IMR-90 (cell line): ENCODE results near the gene PRICKLE2. TPM values are rescaled to one million over a fixed set of nuclear protein-coding genes. Genes with fewer than 3 reads are reported as not detected.
A peak's percentile ranks its signal among the peaks of the same experiment; 100 is the strongest.

ENCODE experiments used
- ATAC-seq: fragments of 200-7000 bp; cut with Tn5 transposase; 2 replicates; pipeline ENCODE4 v1.9.1; 2020; ENCODE audit warnings: low read depth, mild to moderate bottlenecking, moderate library complexity
- BruUV-seq: library from RNA; stranded (reverse); fragments of 400-500 nt; replicated peaks from 2 replicates; lab custom pipeline; 2021; lab: Mats Ljungman, UMichigan
- CTCF ChIA-PET: fragments of 300-600 bp; formaldehyde crosslinking; extraction: SDS; loops from one replicate; lab custom pipeline; 2021; ENCODE audit warnings: antibody characterized with exemption; lab: Yijun Ruan, JAX
- POLR2A ChIA-PET: fragments of 300-600 bp; sonication (Branson Sonifier 250); formaldehyde crosslinking; loops from one replicate; lab custom pipeline; 2022; ENCODE audit warnings: antibody characterized with exemption; ENCODE audit not compliant: unreplicated experiment; lab: Charles Lee
- DNase-seq: peaks from one replicate; pipeline ENCODE4 v3.0.0; 2013
- H2AFZ ChIP-seq: replicated peaks from 2 replicates; pipeline ENCODE3; 2013; ENCODE audit warnings: low read length, mild to moderate bottlenecking; ENCODE audit not compliant: poor library complexity
- H2AK5ac ChIP-seq: 2 replicates; pipeline ENCODE4 v1.6.1; 2013; ENCODE audit warnings: low read depth, low read length, inconsistent platforms
- H2AK9ac ChIP-seq: replicated peaks from 2 replicates; pipeline ENCODE3; 2013; ENCODE audit warnings: mild to moderate bottlenecking, low read depth, low read length, moderate library complexity; ENCODE audit not compliant: poor library complexity
- H2BK120ac ChIP-seq: 2 replicates; pipeline ENCODE4 v1.6.1; 2013; ENCODE audit warnings: low read depth, low read length, inconsistent platforms
- H2BK15ac ChIP-seq: 3 replicates; pipeline ENCODE4 v1.6.1; 2013; ENCODE audit warnings: low read depth, low read length, inconsistent platforms
- H2BK20ac ChIP-seq: 2 replicates; pipeline ENCODE4 v1.6.1; 2013; ENCODE audit warnings: low read depth, mild to moderate bottlenecking, inconsistent platforms, low read length, moderate library complexity
- H2BK5ac ChIP-seq: 2 replicates; pipeline ENCODE4 v1.6.1; 2013; ENCODE audit warnings: mild to moderate bottlenecking, low read depth, low read length, inconsistent platforms; ENCODE audit not compliant: poor library complexity, severe bottlenecking
- H3K14ac ChIP-seq: replicated peaks from 2 replicates; pipeline ENCODE4 v1.6.1; 2013; ENCODE audit warnings: low read depth, low read length, inconsistent platforms
- H3K18ac ChIP-seq: 2 replicates; pipeline ENCODE4 v1.6.1; 2013; ENCODE audit warnings: low read depth, low read length, control low read depth
- H3K23ac ChIP-seq: 2 replicates; pipeline ENCODE4 v1.6.1; 2013; ENCODE audit warnings: low read depth, low read length, inconsistent platforms
- H3K27ac ChIP-seq: 2 replicates; pipeline ENCODE4 v1.5.1; 2013; ENCODE audit warnings: mild to moderate bottlenecking, control low read depth, low read length; ENCODE audit not compliant: insufficient read depth
- H3K27me3 ChIP-seq: 2 replicates; pipeline ENCODE4 v1.6.1; 2013; ENCODE audit warnings: low read length; ENCODE audit not compliant: control insufficient read depth, insufficient read depth
- H3K36me3 ChIP-seq: 2 replicates; pipeline ENCODE4 v1.6.1; 2013; ENCODE audit warnings: low read length, mixed read lengths; ENCODE audit not compliant: control insufficient read depth, insufficient read depth
- H3K4ac ChIP-seq: 2 replicates; pipeline ENCODE4 v1.6.1; 2013; ENCODE audit warnings: low read depth, low read length, inconsistent platforms
- H3K4me1 ChIP-seq: 2 replicates; pipeline ENCODE4 v1.6.1; 2013; ENCODE audit warnings: low read length, mixed read lengths; ENCODE audit not compliant: control insufficient read depth, insufficient read depth
- H3K4me2 ChIP-seq: 2 replicates; pipeline ENCODE4 v1.6.1; 2013; ENCODE audit warnings: low read depth, mild to moderate bottlenecking, control low read depth, low read length, moderate library complexity
- H3K4me3 ChIP-seq: 2 replicates; pipeline ENCODE4 v1.5.1; 2013; ENCODE audit warnings: low read depth, mild to moderate bottlenecking, control low read depth, low read length, moderate library complexity; ENCODE audit not compliant: insufficient read depth
- H3K56ac ChIP-seq: 2 replicates; pipeline ENCODE4 v1.6.1; 2013; ENCODE audit warnings: low read length, inconsistent platforms; ENCODE audit not compliant: insufficient read depth; ENCODE audit errors: extremely low read depth
- H3K79me1 ChIP-seq, 2 experiments: 2 replicates each; pipeline ENCODE4 v1.6.1; 2013; ENCODE audit warnings: low read length in 2 of 2, inconsistent platforms in 1 of 2, low read depth in 1 of 2
- H3K9ac ChIP-seq: 2 replicates; pipeline ENCODE4 v1.6.1; 2013; ENCODE audit warnings: low read depth, low read length, control low read depth
- H3K9me1 ChIP-seq: 2 replicates; pipeline ENCODE4 v1.6.1; 2013; ENCODE audit warnings: low read length, inconsistent platforms; ENCODE audit not compliant: insufficient read depth
- H3K9me3 ChIP-seq: 2 replicates; pipeline ENCODE4 v1.6.1; 2013; ENCODE audit warnings: low read length; ENCODE audit not compliant: control insufficient read depth, insufficient read depth
- H4K20me1 ChIP-seq: 2 replicates; pipeline ENCODE4 v1.6.1; 2013; ENCODE audit warnings: low read length, inconsistent platforms; ENCODE audit not compliant: insufficient read depth
- H4K5ac ChIP-seq: 2 replicates; pipeline ENCODE4 v1.6.1; 2013; ENCODE audit warnings: mild to moderate bottlenecking, low read depth, low read length, control low read depth
- H4K8ac ChIP-seq, 2 experiments: 2 replicates each; pipeline ENCODE4 v1.6.1; 2013; ENCODE audit warnings: low read depth in 2 of 2, low read length in 2 of 2, control low read depth in 1 of 2, inconsistent platforms in 1 of 2
- H4K91ac ChIP-seq: 2 replicates; pipeline ENCODE4 v1.6.1; 2013; ENCODE audit warnings: low read depth, low read length, inconsistent platforms; ENCODE audit not compliant: insufficient read depth
- CEBPB ChIP-seq: IDR thresholded peaks from 2 replicates; pipeline ENCODE4 v1.6.1; 2012; ENCODE audit warnings: low read depth, low read length, improper control_type of control experiment
- MAFK ChIP-seq: IDR thresholded peaks from 2 replicates; pipeline ENCODE4 v1.6.1; 2012; ENCODE audit warnings: low read depth, low read length, improper control_type of control experiment
- MXI1 ChIP-seq: IDR thresholded peaks from 2 replicates; pipeline ENCODE4 v1.6.1; 2012; ENCODE audit warnings: low read depth, mild to moderate bottlenecking, low read length, moderate library complexity, borderline replicate concordance
- SMC3 ChIP-seq: fragments of 150-350 bp; IDR thresholded peaks from 2 replicates; pipeline ENCODE4 v1.6.1; 2016; ENCODE audit warnings: low read depth, mild to moderate bottlenecking, antibody characterized with exemption, low read length, moderate library complexity
- WGBS, 2 experiments: methylation state at CpG; one replicate each; pipeline versions ENCODE4 v1.1.5 to v1.1.7; 2013; ENCODE audit warnings: missing lambda C conversion rate in 2 of 2; ENCODE audit not compliant: insufficient read length in 1 of 2; ENCODE audit errors: extremely low coverage in 2 of 2; 5-methylcytosine and 5-hydroxymethylcytosine counted together
- dilution Hi-C: fragments of 300-500 bp; cut with HindIII; formaldehyde crosslinking; loops from one replicate; pipeline ENCODE4 v1.14.3; 2018; ENCODE audit warnings: low sequenced_read_pairs; ENCODE audit not compliant: unreplicated experiment
- in situ Hi-C: fragments of 300-500 bp; cut with MboI; formaldehyde crosslinking; loops from 3 replicates; pipeline ENCODE4 v1.14.3; 2019; ENCODE audit warnings: low sequenced_read_pairs, inconsistent platforms, mixed read lengths
- intact Hi-C: fragments of 100-400 bp; cut with micrococcal nuclease; formaldehyde crosslinking; loops from 2 replicates; pipeline ENCODE4 v1.10.0; 2022
- polyA plus RNA-seq, 3 experiments: library from polyadenylated mRNA; depleted of rRNA; stranded (reverse); fragments of >200 nt; gene quantifications; 2 replicates each; pipeline ENCODE4 v1.2.3, GENCODE V29; 2012; ENCODE audit warnings: low replicate concordance in 1 of 3
- total RNA-seq: library from RNA; depleted of rRNA; stranded (reverse); fragments of >200 nt; gene quantifications from 2 replicates; pipeline ENCODE4 v1.2.3, GENCODE V29; 2012

PRICKLE2 gene
- total and polyA plus RNA-seq, 2 of the 4 experiments (the other 2 are of a cell fraction): 4.1 to 14.2 TPM

DNA sequence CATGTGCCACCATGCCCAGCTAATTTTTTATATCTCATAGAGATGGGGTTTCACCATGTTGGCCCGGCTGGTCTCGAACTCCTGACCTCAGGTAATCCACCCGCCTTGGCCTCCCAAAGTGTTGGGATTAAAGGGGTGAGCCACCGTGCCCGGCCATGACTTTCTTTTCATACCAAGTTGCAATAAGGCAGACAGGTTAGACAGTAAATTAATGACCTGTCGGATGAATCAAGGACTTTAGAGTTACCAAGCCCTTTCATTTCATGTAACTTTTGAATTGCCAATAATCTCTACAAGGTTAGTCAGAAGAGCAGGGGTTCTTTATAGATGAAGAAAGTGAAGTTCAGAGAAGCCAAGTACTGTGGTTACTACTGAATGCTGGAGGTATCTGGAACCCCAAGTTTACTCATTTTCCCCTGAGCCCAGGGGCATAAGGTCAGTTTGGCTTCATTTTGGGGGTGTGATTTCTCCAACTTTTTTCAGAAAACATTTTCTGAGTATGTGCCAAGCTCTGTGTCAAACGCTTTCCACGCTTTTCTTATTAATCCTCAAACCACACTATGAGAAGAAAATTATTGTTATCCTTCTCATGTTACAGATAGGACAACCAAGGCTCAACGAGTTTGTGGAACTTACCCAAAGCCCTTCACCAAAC lies 11.9 kb downstream of the PRICKLE2 start:
- intact Hi-C loops (no loop called here), dilution Hi-C loops (no loop called here), in situ Hi-C loops (loop anchor here (25.0 kb wide), 1 partner anchor 176 kb away; no protein-coding TSS in a partner anchor)
- Histone ChIP-seq H3K14ac (0 out of 2 replicates have a peak overlapping the region, but pooled peaks have one; percentile 18), H2BK20ac (peak overlapping the region; percentile 16; the same call in 1 of the 2 replicates), H3K79me1 (peaks cover 46 to 79% of the 10 kb centered on the region in 2 experiments), H3K18ac (peak overlapping the region; percentile 34), H2BK15ac (no peak overlapping the region), H3K9ac (no peak overlapping the region), H3K9me3 (no peaks in the 10 kb centered on the region), H2BK120ac (peak overlapping the region; percentile 76; the same call in 1 of the 2 replicates), H3K27ac (peak overlapping the region; percentile 66; the same call in 1 of the 2 replicates), H3K4me2 (peak overlapping the region; percentile 52), H2AK9ac (no peak overlapping the region), H3K56ac (no peak overlapping the region; the same call in 1 of the 2 replicates), H3K4me1 (peaks cover 26% of the 10 kb centered on the region), H3K36me3 (0 out of 2 replicates have a peak, but pooled peaks cover 2% of the 10 kb centered on the region), H2BK5ac (peak overlapping the region; percentile 60), H3K9me1 (peaks cover 26% of the 10 kb centered on the region), H3K4me3 (no peak overlapping the region), H3K4ac (peak overlapping the region; percentile 83), H4K8ac (peak overlapping the region; percentile 32 to 38), H4K91ac (peak overlapping the region; percentile 38; the same call in 1 of the 2 replicates), H2AFZ (no peak overlapping the region), H4K20me1 (peaks cover 34% of the 10 kb centered on the region), H4K5ac (peak overlapping the region; percentile 24; the same call in 1 of the 2 replicates), H3K27me3 (no peaks in the 10 kb centered on the region), H3K23ac (no peak overlapping the region), H2AK5ac (peak overlapping the region; percentile 54)
- DNase-seq (no peak), ATAC-seq (no peak)
- no TSS peak for BruUV-seq
- ChIA-PET POLR2A (no interaction called here), CTCF (no interaction called here)
- WGBS, 2 experiments: 100% methylated on average over 1 of the region's 9 CpGs; no CpG with 5 or more reads in 1 of the 2 experiments
- TF ChIP-seq MXI1: no peak
- TF ChIP-seq CEBPB: no peak
- no peak for TF ChIP-seq SMC3
- TF ChIP-seq MAFK: no peak
